Stimulated activated CD4-positive, alpha-beta T cell treated with anti-CD3 and anti-CD28 coated beads, Interleukin-1b, Interleukin-23, amount 100 ng/mL, for 24 hours (primary cell): ENCODE data around the gene SIRT7.

Source experiments
- DNase-seq, 4 experiments: peaks; one replicate each; pipeline ENCODE4 v3.0.0-alpha.2; 2020; ENCODE audit warnings: low read depth in 4 of 4, low spot score in 1 of 4

The SIRT7 gene

DNA sequence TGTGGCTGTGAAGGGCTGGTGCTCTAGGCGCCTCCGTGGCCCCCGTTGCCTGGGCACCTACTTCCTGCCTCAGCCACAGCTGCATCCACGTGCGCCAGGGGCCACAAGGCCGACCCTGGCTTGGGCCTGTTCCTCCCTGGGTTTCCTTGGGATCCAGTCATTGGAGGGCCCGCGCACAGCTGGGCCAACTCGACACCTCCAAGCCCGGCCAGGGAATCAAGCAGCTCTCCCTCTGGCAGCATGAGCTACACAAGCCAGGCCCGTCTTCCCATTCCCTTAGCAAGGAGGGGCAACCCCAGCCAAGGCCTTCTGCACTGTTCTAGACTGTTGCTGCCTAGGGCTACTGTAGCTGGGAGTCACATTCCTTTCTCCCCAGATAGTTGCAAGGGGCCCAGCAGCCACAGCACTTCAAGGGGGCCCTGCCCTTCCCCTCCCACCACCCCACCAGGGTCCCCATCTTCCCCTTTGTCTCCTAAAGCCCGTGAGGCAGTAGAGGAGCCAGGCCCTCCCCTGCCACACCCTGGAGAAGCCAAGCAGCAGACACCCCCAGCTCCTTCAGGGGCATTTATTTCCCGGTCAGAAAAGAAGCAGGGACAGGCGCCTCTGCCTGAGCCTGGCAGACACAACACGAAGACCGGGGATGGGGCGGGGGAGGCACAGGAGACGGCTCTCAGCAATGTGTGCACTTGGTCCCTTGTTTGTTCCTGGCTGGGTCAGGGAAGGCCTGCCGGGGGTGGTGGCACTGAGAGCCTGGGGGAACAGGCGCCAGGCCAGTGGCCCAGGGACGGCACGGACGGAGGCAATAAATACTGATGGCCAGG is 50.6 kb downstream of the SIRT7 start:
- DNase-seq = no peak

DNA sequence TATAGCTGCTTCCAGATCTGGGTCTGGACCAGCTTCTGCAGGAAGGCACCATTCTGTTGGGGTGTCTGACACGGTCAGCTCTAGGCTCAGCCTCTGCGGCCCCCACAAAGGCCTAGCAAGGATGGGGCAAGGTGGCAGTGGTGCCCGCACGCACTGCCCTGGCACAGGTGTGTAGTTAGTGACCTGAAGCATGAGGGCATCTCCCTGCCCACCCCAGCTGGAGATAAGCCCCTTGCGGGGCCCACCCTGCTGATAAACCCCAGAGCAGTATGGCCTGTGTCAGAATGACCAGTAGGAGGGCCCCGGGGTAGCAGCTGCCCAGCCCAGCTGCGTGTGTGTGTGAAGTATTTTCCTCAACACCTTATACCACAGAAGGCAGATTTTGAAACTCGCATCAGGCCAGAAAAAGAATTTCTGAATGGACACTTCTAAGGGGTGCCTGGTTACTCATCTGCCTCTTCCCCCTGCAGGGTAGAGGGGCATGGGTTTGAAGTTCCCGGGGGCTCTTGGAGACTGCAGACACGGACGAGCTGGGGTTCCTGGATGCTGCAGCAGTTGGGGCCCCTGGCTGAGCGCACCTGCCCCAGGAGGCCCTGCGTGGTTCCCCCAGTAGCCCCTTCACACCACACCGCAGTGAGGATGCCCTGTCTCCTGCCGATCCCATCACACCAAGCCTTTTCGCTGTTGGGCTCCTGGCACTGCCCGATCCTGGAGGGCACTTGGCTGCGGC is 51.4 kb downstream of the SIRT7 start:
- no peak for DNase-seq

DNA sequence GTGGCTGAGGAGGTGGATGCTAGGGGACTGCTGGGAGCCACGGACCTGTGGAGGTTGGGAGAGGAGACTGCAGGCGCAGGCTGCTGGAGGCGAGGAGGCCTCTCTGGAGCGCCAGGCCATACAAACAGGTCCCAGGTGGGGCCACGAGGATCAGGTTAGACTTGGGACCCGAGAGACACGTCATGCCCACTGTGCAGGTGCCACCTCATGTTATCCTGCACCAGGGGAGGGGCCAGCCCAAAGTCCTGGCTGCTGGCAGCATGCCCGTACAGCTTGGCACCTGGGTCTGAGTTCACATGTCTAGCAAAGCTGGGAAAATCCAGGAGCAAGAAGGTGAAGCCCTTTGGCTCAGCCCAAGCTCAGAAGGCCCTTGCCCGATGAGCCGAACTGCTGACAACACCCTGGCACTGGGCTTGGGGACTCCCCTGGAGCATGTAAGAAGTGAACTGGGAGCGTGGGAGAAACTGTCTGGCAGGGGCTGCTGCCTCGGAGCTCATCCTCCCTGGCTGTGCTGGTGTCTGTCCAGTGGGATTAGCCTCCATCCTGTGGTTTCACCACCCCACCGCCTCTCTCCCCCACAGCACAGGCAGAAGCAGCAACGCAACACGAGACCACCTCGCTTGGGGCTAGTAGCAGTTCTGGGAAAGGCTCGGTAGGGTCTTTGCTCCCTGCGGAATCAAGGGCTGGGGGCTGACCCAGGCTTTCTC is 52.1 kb downstream of the SIRT7 start:
- no peak for DNase-seq

DNA sequence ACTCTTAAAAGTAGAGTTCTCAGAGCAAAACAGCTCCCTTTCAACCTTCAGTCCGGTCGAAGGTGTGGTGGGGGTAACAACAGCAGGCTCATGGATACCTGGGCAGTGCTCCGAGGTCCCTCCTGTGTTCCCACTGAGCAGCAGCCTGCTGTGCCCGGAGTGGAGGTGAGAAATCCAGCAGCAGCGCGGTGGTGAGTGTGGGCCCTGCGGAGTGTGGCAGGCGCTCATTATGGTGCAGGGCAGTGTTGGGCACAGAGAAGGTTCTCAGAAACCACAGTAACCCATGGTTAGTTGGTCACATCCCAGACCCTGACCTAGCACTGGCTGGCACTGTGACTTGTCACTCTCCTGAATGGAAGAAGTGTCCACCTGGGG is 52.6 kb downstream of the SIRT7 start:
- DNase-seq = no peak

DNA sequence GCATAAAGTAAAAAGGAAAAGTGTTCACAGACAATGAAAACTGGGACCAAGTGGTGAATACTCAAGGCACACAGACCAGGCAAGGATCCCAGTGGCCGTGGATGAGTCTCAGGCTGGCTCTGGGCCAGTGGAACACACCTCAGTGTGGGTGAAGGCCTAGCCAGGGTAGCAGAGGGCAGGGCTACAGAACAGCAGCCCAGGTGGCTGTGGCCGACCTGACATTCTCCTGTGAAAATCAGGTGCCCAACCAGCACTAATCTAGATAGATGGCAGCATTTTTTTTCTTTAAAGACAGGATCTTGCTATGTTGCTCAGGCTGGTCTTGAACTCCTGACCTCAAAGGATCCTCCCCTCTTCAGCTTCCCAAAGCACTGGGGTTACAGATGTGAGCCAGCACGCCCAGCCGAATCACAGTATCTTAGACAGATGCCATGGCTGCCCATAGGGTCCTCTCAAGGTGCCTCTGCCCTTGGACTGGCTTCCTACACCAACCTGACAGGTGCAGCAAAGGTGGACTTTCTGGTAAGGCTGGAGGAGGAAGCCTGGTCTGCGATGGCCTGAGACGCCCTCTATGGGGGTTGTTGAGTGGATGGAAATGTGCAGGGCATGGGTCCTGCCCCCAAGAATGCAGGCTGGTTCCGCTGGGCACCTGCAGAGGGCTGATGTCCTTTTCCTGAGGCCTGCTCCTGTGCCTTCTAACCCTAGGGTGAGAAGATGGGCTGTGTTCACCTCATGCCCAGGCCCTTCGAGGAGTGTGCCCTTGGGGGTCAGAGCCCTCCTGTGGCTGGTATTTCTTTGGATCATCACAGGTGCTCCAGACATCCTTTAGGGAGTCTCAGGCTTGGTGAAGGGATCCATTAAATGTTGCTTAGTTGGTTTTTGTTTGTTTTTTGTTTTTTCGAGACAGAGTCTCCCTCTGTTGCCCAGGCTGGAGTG is 53.9 kb downstream of the SIRT7 start:
- no peak for DNase-seq

DNA sequence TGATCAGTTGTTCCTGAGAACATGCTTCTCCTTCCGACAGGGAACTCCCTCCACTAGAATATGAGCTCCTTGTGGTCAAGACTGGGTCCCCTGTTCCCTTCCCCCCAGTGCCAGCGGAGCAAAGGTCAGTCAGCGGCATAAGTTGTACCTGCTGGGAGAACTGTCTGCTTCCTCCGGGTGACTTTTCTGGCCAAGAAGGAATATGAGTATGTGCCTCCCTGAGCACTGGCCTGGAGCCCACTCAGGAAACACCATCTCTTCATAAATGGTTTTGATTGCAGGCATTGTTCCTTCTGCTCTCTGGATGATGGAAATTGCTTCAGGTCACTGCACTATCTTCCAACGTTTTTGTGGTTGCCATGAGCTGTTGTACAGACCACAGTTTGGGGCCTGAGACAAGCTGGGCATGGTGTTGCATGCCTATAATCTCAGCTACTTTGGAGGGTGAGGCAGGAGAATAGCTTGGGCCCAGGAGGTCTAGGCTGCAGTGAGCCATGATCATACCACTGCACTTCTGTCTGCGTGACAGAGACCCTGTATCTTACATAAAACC is 54.8 kb downstream of the SIRT7 start:
- DNase-seq = no peak
